ENCODE data around the gene STN1. TPM values are rescaled to one million over a fixed set of nuclear protein-coding genes. Genes with fewer than 3 reads are reported as not detected.

Gene STN1
- total RNA-seq, 1 donor from 2014 or later, result 17.3 TPM

DNA sequence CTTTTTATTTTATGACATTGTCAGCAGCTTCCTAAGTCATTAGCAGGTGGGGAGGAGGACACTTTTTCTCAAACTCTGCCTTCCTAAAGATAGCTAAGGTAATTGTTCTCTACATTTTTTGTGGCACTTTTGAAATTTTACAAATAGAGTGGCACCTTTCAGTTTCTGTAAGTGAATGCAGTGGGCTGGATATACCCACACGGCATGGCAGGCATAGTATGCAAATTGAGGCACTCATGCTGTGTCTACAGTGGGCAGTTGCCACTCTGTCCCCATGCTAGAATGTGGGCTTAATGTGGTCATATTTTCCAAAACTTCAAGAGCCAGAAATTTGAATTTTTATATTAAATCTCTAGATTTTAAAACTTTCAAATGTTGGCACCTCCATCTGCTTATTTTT lies 49.8 kb downstream of the STN1 start:
- Histone ChIP-seq H3K4me1 (ENCODE audit: insufficient read depth, low read length) (peaks cover 4% of the 10 kb centered on the region), H3K27me3 (ENCODE audit: insufficient read depth, low read length) (no peaks in the 10 kb centered on the region), H3K9ac (ENCODE audit: low read length) (no peak overlapping the region), H3K27ac (ENCODE audit: low read depth, low read length) (no peak overlapping the region), H3K9me3 (ENCODE audit: insufficient read depth, low read depth, low read length) (no peaks in the 10 kb centered on the region), H2AFZ (ENCODE audit: low read depth, low read length) (no peak overlapping the region), H3K4me2 (ENCODE audit: low read length) (no peak overlapping the region), H3K79me2 (ENCODE audit: insufficient read depth, low read length) (no peaks in the 10 kb centered on the region), H3K36me3 (ENCODE audit: insufficient read depth, low read length) (no peaks in the 10 kb centered on the region), H4K20me1 (ENCODE audit: insufficient read depth, low read length) (no peaks in the 10 kb centered on the region), H3K4me3 (ENCODE audit: insufficient read depth, low read depth, low read length) (no peak overlapping the region)
- no peak overlapping the region for H3K4me3 Mint-ChIP-seq (ENCODE audit: unreplicated experiment)
- peaks cover 10% of the 10 kb centered on the region for H3K9me3 Mint-ChIP-seq (ENCODE audit: unreplicated experiment)
- FAIRE-seq, result no peak
- H3K4me1 Mint-ChIP-seq (ENCODE audit: low read depth, unreplicated experiment), result peaks cover 1% of the 10 kb centered on the region
- no peak overlapping the region for H3K27ac Mint-ChIP-seq (ENCODE audit: unreplicated experiment)
- no peak for DNase-seq (ENCODE audit: low read depth)
- TF ChIP-seq, protein P1, sequence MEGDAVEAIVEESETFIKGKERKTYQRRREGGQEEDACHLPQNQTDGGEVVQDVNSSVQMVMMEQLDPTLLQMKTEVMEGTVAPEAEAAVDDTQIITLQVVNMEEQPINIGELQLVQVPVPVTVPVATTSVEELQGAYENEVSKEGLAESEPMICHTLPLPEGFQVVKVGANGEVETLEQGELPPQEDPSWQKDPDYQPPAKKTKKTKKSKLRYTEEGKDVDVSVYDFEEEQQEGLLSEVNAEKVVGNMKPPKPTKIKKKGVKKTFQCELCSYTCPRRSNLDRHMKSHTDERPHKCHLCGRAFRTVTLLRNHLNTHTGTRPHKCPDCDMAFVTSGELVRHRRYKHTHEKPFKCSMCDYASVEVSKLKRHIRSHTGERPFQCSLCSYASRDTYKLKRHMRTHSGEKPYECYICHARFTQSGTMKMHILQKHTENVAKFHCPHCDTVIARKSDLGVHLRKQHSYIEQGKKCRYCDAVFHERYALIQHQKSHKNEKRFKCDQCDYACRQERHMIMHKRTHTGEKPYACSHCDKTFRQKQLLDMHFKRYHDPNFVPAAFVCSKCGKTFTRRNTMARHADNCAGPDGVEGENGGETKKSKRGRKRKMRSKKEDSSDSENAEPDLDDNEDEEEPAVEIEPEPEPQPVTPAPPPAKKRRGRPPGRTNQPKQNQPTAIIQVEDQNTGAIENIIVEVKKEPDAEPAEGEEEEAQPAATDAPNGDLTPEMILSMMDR (IDR thresholded peaks at IDR 0.05; ENCODE audit: insufficient read depth, low read depth, low read length), result no peak
- TF ChIP-seq EZH2 (IDR thresholded peaks at IDR 0.05; ENCODE audit: insufficient read depth, low read length), result no peak
- peaks cover 2% of the 10 kb centered on the region for H3K36me3 Mint-ChIP-seq (ENCODE audit: low read depth, unreplicated experiment)
- H3K27me3 Mint-ChIP-seq (ENCODE audit: low read depth, unreplicated experiment), result peaks cover 10% of the 10 kb centered on the region

DNA sequence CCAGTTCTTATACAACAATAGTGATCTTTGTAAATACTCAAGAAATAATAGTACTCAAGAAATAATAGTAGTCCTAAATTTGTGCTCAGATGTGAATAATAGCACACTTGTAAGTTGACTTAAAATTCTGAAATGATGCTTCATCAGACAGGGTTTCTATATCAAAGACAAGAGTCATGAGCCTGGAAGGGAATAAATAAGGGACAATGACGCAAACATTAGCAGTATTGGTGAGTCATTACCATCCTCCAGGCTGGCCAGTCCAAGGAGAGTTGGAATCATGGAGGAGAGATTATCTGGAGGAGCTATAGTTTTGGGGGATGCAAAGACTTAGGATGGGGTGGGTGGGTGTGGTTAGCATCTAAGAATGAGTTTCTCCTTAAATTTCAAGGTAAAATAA lies 56.5 kb downstream of the STN1 start:
- Histone ChIP-seq H3K9ac (ENCODE audit: low read length) (no peak overlapping the region), H3K79me2 (ENCODE audit: insufficient read depth, low read length) (no peaks in the 10 kb centered on the region), H3K4me3 (ENCODE audit: insufficient read depth, low read depth, low read length) (no peak overlapping the region), H4K20me1 (ENCODE audit: insufficient read depth, low read length) (no peaks in the 10 kb centered on the region), H3K4me1 (ENCODE audit: insufficient read depth, low read length) (no peaks in the 10 kb centered on the region), H3K27ac (ENCODE audit: low read depth, low read length) (no peak overlapping the region), H3K9me3 (ENCODE audit: insufficient read depth, low read depth, low read length) (no peaks in the 10 kb centered on the region), H3K36me3 (ENCODE audit: insufficient read depth, low read length) (no peaks in the 10 kb centered on the region), H2AFZ (ENCODE audit: low read depth, low read length) (no peak overlapping the region), H3K27me3 (ENCODE audit: insufficient read depth, low read length) (no peaks in the 10 kb centered on the region), H3K4me2 (ENCODE audit: low read length) (no peak overlapping the region)
- no peak for FAIRE-seq
- Mint-ChIP-seq H3K4me1 (ENCODE audit: low read depth, unreplicated experiment) (peaks cover 8% of the 10 kb centered on the region), H3K36me3 (ENCODE audit: low read depth, unreplicated experiment) (no peaks in the 10 kb centered on the region), H3K27me3 (ENCODE audit: low read depth, unreplicated experiment) (peaks cover 10% of the 10 kb centered on the region), H3K9me3 (ENCODE audit: unreplicated experiment) (peaks cover 10% of the 10 kb centered on the region), H3K27ac (ENCODE audit: unreplicated experiment) (no peak overlapping the region), H3K4me3 (ENCODE audit: unreplicated experiment) (no peak overlapping the region)
- no peak for TF ChIP-seq EZH2 (IDR thresholded peaks at IDR 0.05; ENCODE audit: insufficient read depth, low read length)
- TF ChIP-seq, protein P1 (IDR thresholded peaks at IDR 0.05; ENCODE audit: insufficient read depth, low read depth, low read length), result no peak
- DNase-seq (ENCODE audit: low read depth), result peak; percentile 70

DNA sequence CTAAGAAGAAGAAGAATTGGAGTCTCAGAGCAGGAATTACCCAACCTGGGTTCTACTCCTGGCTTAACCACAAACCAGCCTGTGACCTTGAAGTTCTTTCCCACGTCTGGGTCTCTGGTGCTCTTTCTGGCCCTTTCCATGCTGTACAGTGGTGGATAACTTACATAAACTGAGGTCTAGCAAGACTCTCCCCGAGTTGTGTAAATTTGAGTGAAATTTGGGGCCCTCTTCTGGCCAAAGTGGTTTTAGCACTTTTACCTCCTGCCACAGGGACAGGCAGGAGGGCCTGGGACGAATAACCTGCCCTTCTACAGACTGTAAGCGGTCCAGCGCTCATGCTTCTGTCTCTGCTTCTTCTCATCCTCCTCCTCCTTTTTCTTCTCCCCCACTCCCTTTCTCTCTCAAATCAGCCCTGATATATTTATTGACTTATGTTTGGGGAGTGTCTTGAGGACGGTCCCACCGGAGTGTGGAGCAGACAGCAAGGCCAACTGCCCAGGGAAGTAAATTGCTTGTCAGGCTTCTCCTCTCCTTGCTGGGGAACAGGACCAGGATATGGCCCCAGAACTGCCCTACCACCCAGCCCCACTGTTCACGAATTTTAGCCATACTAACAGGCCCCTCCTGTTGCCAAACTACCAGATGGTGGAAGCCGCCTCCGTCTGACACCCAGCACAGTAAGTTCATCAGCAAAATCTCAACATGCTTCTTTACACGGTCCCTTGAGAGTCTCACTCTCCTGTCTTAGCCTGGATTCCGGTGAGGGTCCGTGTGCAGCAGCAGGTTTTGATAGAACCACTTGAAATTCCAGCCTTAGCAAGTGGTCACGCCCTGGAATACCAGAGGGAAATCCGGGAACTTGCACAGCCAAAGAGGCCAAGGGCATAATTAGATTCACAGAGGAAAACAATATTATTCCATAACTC lies 58.6 kb downstream of the STN1 start:
- no peak overlapping the region for H3K4me3 ChIP-seq (ENCODE audit: insufficient read depth, low read depth, low read length)
- no peaks in the 10 kb centered on the region for H3K79me2 ChIP-seq (ENCODE audit: insufficient read depth, low read length)
- H3K36me3 ChIP-seq (ENCODE audit: insufficient read depth, low read length), result no peaks in the 10 kb centered on the region
- H3K4me3 Mint-ChIP-seq (ENCODE audit: unreplicated experiment), result no peak overlapping the region
- no peak overlapping the region for H3K9ac ChIP-seq (ENCODE audit: low read length)
- H3K4me1 ChIP-seq (ENCODE audit: insufficient read depth, low read length), result peaks cover 11% of the 10 kb centered on the region
- H3K27ac ChIP-seq (ENCODE audit: low read depth, low read length), result no peak overlapping the region
- H3K27ac Mint-ChIP-seq (ENCODE audit: unreplicated experiment), result peak overlapping the region; percentile 60
- no peaks in the 10 kb centered on the region for H3K27me3 ChIP-seq (ENCODE audit: insufficient read depth, low read length)
- DNase-seq (ENCODE audit: low read depth) (peak; percentile 40), FAIRE-seq (peak; percentile 73)
- H2AFZ ChIP-seq (ENCODE audit: low read depth, low read length), result no peak overlapping the region
- no peak overlapping the region for H3K4me2 ChIP-seq (ENCODE audit: low read length)
- H3K9me3 ChIP-seq (ENCODE audit: insufficient read depth, low read depth, low read length), result no peaks in the 10 kb centered on the region
- peaks cover 3% of the 10 kb centered on the region for H3K9me3 Mint-ChIP-seq (ENCODE audit: unreplicated experiment)
- no peaks in the 10 kb centered on the region for H4K20me1 ChIP-seq (ENCODE audit: insufficient read depth, low read length)
- no peak for TF ChIP-seq EZH2 (IDR thresholded peaks at IDR 0.05; ENCODE audit: insufficient read depth, low read length)
- TF ChIP-seq, protein P1 (IDR thresholded peaks at IDR 0.05; ENCODE audit: insufficient read depth, low read depth, low read length), result peak; percentile 69
- H3K4me1 Mint-ChIP-seq (ENCODE audit: low read depth, unreplicated experiment), result peaks cover 8% of the 10 kb centered on the region
- H3K36me3 Mint-ChIP-seq (ENCODE audit: low read depth, unreplicated experiment), result no peaks in the 10 kb centered on the region
- H3K27me3 Mint-ChIP-seq (ENCODE audit: low read depth, unreplicated experiment), result peaks cover 12% of the 10 kb centered on the region

All from astrocyte (in vitro differentiated cells and primary cell).